Skeletal muscle satellite cell (primary cell): ENCODE measurements around the gene SNRPD2.

Source experiments
- H3K27me3 ChIP-seq: 2 replicates; pipeline ENCODE4 v1.7.0; 2013; ENCODE audit warnings: low read length; ENCODE audit not compliant: control insufficient read depth, insufficient read depth
- H3K36me3 ChIP-seq: 2 replicates; pipeline ENCODE4 v1.7.0; 2013; ENCODE audit warnings: mild to moderate bottlenecking, control low read depth, low read length; ENCODE audit not compliant: insufficient read depth
- H3K4me1 ChIP-seq: 2 replicates; pipeline ENCODE4 v1.7.0; 2013; ENCODE audit warnings: low read length; ENCODE audit not compliant: control insufficient read depth, insufficient read depth
- H3K4me2 ChIP-seq: 2 replicates; pipeline ENCODE4 v1.7.0; 2013; ENCODE audit warnings: mild to moderate bottlenecking, low read length
- H3K4me3 ChIP-seq: 2 replicates; pipeline ENCODE4 v1.7.0; 2013; ENCODE audit warnings: low read length
- H3K9ac ChIP-seq: 2 replicates; pipeline ENCODE4 v1.7.0; 2013; ENCODE audit warnings: mild to moderate bottlenecking, low read depth, low read length, moderate library complexity
- H3K9me3 ChIP-seq: replicated peaks from 2 replicates; pipeline ENCODE4 v1.7.0; 2013; ENCODE audit warnings: mild to moderate bottlenecking, control low read depth, low read length

Gene SNRPD2

GRCh38 chr19:45645631-45646344, 46.0 kb downstream of the SNRPD2 start:
- H3K27me3 ChIP-seq, result no peaks in the 10 kb centered on the region
- H3K9ac ChIP-seq, result peak overlapping the region; percentile 35
- H3K4me1 ChIP-seq, result peaks cover 27% of the 10 kb centered on the region
- H3K4me2 ChIP-seq, result peak overlapping the region; percentile 82
- no peaks in the 10 kb centered on the region for H3K9me3 ChIP-seq
- no peaks in the 10 kb centered on the region for H3K36me3 ChIP-seq
- H3K4me3 ChIP-seq, result peak overlapping the region; percentile 72

GRCh38 chr19:45645068-45645630, 46.6 kb downstream of the SNRPD2 start:
- peak overlapping the region; percentile 72 for H3K4me3 ChIP-seq
- H3K36me3 ChIP-seq, result no peaks in the 10 kb centered on the region
- H3K9me3 ChIP-seq, result no peaks in the 10 kb centered on the region
- H3K9ac ChIP-seq, result no peak overlapping the region
- H3K4me2 ChIP-seq, result peak overlapping the region; percentile 82
- no peaks in the 10 kb centered on the region for H3K27me3 ChIP-seq
- H3K4me1 ChIP-seq, result peaks cover 28% of the 10 kb centered on the region

- Histone ChIP-seq H3K27me3 (no peaks in the 10 kb centered on the region), H3K4me3 (no peak overlapping the region), H3K36me3 (no peaks in the 10 kb centered on the region), H3K9ac (no peak overlapping the region), H3K9me3 (no peaks in the 10 kb centered on the region), H3K4me2 (no peak overlapping the region), H3K4me1 (peaks cover 28% of the 10 kb centered on the region)
Measured at GRCh38 chr19:45643927-45644771, 47.6 kb downstream of the SNRPD2 start.

GRCh38 chr19:45643024-45643926, 48.5 kb downstream of the SNRPD2 start:
- no peak overlapping the region for H3K4me3 ChIP-seq
- H3K9me3 ChIP-seq, result no peaks in the 10 kb centered on the region

GRCh38 chr19:45641274-45642105, 50.3 kb downstream of the SNRPD2 start:
- Histone ChIP-seq H3K27me3 (no peaks in the 10 kb centered on the region), H3K4me1 (peaks cover 39% of the 10 kb centered on the region), H3K9ac (peak overlapping the region; percentile 50), H3K4me2 (peak overlapping the region; percentile 81), H3K4me3 (peak overlapping the region; percentile 29), H3K36me3 (peaks cover 3% of the 10 kb centered on the region), H3K9me3 (no peaks in the 10 kb centered on the region)

More at GRCh38 chr19:45643024-45643926, 48.5 kb downstream of the SNRPD2 start:
- no peak overlapping the region for H3K9ac ChIP-seq
- no peaks in the 10 kb centered on the region for H3K27me3 ChIP-seq
- H3K36me3 ChIP-seq, result no peaks in the 10 kb centered on the region
- peaks cover 33% of the 10 kb centered on the region for H3K4me1 ChIP-seq
- H3K4me2 ChIP-seq, result peak overlapping the region; percentile 81

- Histone ChIP-seq H3K36me3 (peaks cover 3% of the 10 kb centered on the region), H3K9ac (no peak overlapping the region), H3K4me3 (peak overlapping the region; percentile 29), H3K9me3 (no peaks in the 10 kb centered on the region), H3K4me2 (peak overlapping the region; percentile 81), H3K27me3 (no peaks in the 10 kb centered on the region), H3K4me1 (peaks cover 39% of the 10 kb centered on the region)
Measured at GRCh38 chr19:45640849-45641273, 50.9 kb downstream of the SNRPD2 start.

- Histone ChIP-seq H3K9ac (peak within 1 kb of the TSS; percentile 78), H3K4me1 (peaks cover 39% of the 10 kb centered on the region), H3K27me3 (no peaks in the 10 kb centered on the region), H3K9me3 (no peaks in the 10 kb centered on the region), H3K4me2 (peak within 1 kb of the TSS; percentile 86), H3K36me3 (peaks cover 3% of the 10 kb centered on the region), H3K4me3 (peak within 1 kb of the TSS; percentile 80)
Measured at GRCh38 chr19:45638930-45639729, 52.6 kb downstream of the SNRPD2 start, which contains the start of gene EML2. EML2 (minus strand) TSS chr19:45639397; CDS start chr19:45639376, 21 bp downstream.

GRCh38 chr19:45637890-45638667, 53.7 kb downstream of the SNRPD2 start:
- no peaks in the 10 kb centered on the region for H3K9me3 ChIP-seq
- H3K4me3 ChIP-seq, result peak overlapping the region; percentile 80
- H3K4me1 ChIP-seq, result peaks cover 34% of the 10 kb centered on the region
- H3K27me3 ChIP-seq, result no peaks in the 10 kb centered on the region
- H3K4me2 ChIP-seq, result peak overlapping the region; percentile 86
- H3K9ac ChIP-seq, result peak overlapping the region; percentile 78
- peaks cover 3% of the 10 kb centered on the region for H3K36me3 ChIP-seq
